Karpas-422 (cell line): ENCODE data around the gene EMX1. TPM values are rescaled to one million over a fixed set of nuclear protein-coding genes. Genes with fewer than 3 reads are reported as not detected.

Source experiments
- DNase-seq: peaks from one replicate; pipeline ENCODE4 v3.0.0-alpha.2; 2015
- H2AFZ ChIP-seq: fragments of 200-600 bp; sonication (generic); 2 replicates; pipeline ENCODE4 v1.6.1; 2014; ENCODE audit warnings: antibody characterized with exemption, low read length, mixed read lengths
- H3K27ac ChIP-seq: fragments of 200-600 bp; sonication (generic); 2 replicates; pipeline ENCODE4 v1.5.1; 2014; ENCODE audit warnings: mild to moderate bottlenecking, low read length, moderate library complexity
- H3K27me3 ChIP-seq: fragments of 200-600 bp; sonication (generic); 2 replicates; pipeline ENCODE4 v1.6.1; 2014; ENCODE audit warnings: low read length, mixed read lengths
- H3K36me3 ChIP-seq: fragments of 200-600 bp; sonication (generic); 2 replicates; pipeline ENCODE4 v1.6.1; 2014; ENCODE audit warnings: low read length, mixed read lengths; ENCODE audit not compliant: insufficient read depth
- H3K4me1 ChIP-seq: fragments of 200-600 bp; sonication (generic); 2 replicates; pipeline ENCODE4 v1.6.1; 2014; ENCODE audit warnings: mild to moderate bottlenecking, low read length, mixed read lengths
- H3K4me2 ChIP-seq: fragments of 200-600 bp; sonication (generic); 2 replicates; pipeline ENCODE4 v1.6.1; 2014; ENCODE audit warnings: low read length, low read depth, mild to moderate bottlenecking; ENCODE audit not compliant: poor library complexity, severe bottlenecking
- H3K4me3 ChIP-seq: fragments of 200-600 bp; sonication (generic); 2 replicates; pipeline ENCODE4 v1.5.1; 2014; ENCODE audit warnings: mild to moderate bottlenecking, antibody characterized with exemption, low read length, mixed read lengths
- H3K79me2 ChIP-seq: fragments of 200-600 bp; sonication (generic); 2 replicates; pipeline ENCODE4 v1.6.1; 2014; ENCODE audit warnings: mild to moderate bottlenecking, low read length, mixed read lengths
- H3K9ac ChIP-seq: fragments of 200-600 bp; sonication (generic); 2 replicates; pipeline ENCODE4 v1.6.0; 2014; ENCODE audit warnings: low read length
- H3K9me2 ChIP-seq: fragments of 200-600 bp; sonication (generic), shearing (Covaris generic); replicated peaks from 2 replicates; pipeline ENCODE4 v1.6.0; 2014; ENCODE audit warnings: mild to moderate bottlenecking, low read length, moderate library complexity; ENCODE audit not compliant: insufficient read depth
- H3K9me3 ChIP-seq: fragments of 300-700, 200-600 bp; sonication (generic); 2 replicates; pipeline ENCODE4 v1.6.1; 2014; ENCODE audit warnings: low read length, mixed read lengths
- H4K20me1 ChIP-seq: fragments of 200-600 bp; sonication (generic); 2 replicates; pipeline ENCODE4 v1.6.1; 2014; ENCODE audit warnings: mild to moderate bottlenecking, antibody characterized with exemption, low read length, low read depth; ENCODE audit not compliant: insufficient read depth
- total RNA-seq: library from RNA; depleted of rRNA; stranded (reverse); fragments of >200 nt; shearing (Covaris generic); gene quantifications from 2 replicates; pipeline ENCODE4 v1.2.3, GENCODE V29; 2014; ENCODE audit warnings: low replicate concordance

The EMX1 gene
- total RNA-seq, 1 experiment from 2014 or later, result not detected

- H3K9me2 ChIP-seq, result no peaks in the 10 kb centered on the region
- H3K36me3 ChIP-seq, result no peaks in the 10 kb centered on the region
- H3K27ac ChIP-seq, result no peak overlapping the region
- H3K4me3 ChIP-seq, result no peak overlapping the region
- H3K79me2 ChIP-seq, result no peaks in the 10 kb centered on the region
- H3K4me2 ChIP-seq, result no peak overlapping the region
- H3K9me3 ChIP-seq, result no peaks in the 10 kb centered on the region
- H3K4me1 ChIP-seq, result no peaks in the 10 kb centered on the region
- no peaks in the 10 kb centered on the region for H4K20me1 ChIP-seq
- no peak for DNase-seq
- H2AFZ ChIP-seq, result no peak overlapping the region
- H3K9ac ChIP-seq, result no peak overlapping the region
- H3K27me3 ChIP-seq, result no peaks in the 10 kb centered on the region
Measured at GRCh38 chr2:72925328-72925943, 8.1 kb downstream of the EMX1 start.

DNA sequence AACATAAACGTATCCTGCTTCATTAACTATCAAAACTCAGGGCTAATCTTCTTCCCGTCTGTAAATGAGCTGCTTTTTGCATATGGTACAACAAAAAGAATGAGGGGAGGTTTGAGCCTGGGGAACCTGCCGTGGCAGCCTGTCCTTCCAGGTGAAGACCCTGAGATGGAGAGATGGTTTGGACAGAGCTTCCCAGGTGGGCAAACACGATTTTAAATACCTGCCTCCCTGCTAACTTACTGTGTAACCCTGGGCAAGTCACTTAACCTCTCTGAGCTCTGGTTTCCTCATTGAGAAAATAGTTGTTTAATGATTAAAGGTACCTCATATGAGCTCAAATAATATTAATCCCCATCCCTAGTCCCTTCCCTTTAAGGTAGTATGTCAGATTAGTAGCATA is 9.0 kb downstream of the EMX1 start:
- Histone ChIP-seq H3K9ac (no peak overlapping the region), H3K27me3 (no peaks in the 10 kb centered on the region), H3K36me3 (no peaks in the 10 kb centered on the region), H3K9me3 (no peaks in the 10 kb centered on the region), H3K9me2 (no peaks in the 10 kb centered on the region), H3K4me3 (no peak overlapping the region), H2AFZ (no peak overlapping the region), H3K4me1 (no peaks in the 10 kb centered on the region), H3K27ac (no peak overlapping the region), H3K79me2 (no peaks in the 10 kb centered on the region), H4K20me1 (no peaks in the 10 kb centered on the region), H3K4me2 (no peak overlapping the region)
- no peak for DNase-seq

GRCh38 chr2:72926811-72927465 is 9.6 kb downstream of the EMX1 start:
- no peak overlapping the region for H3K4me3 ChIP-seq
- no peaks in the 10 kb centered on the region for H3K27me3 ChIP-seq
- no peak overlapping the region for H3K27ac ChIP-seq
- no peak overlapping the region for H3K4me2 ChIP-seq
- H3K9ac ChIP-seq, result no peak overlapping the region
- no peaks in the 10 kb centered on the region for H3K4me1 ChIP-seq
- no peaks in the 10 kb centered on the region for H3K36me3 ChIP-seq
- DNase-seq, result no peak
- H4K20me1 ChIP-seq, result no peaks in the 10 kb centered on the region
- no peaks in the 10 kb centered on the region for H3K9me3 ChIP-seq
- H3K9me2 ChIP-seq, result no peaks in the 10 kb centered on the region
- H2AFZ ChIP-seq, result no peak overlapping the region
- H3K79me2 ChIP-seq, result no peaks in the 10 kb centered on the region

DNA sequence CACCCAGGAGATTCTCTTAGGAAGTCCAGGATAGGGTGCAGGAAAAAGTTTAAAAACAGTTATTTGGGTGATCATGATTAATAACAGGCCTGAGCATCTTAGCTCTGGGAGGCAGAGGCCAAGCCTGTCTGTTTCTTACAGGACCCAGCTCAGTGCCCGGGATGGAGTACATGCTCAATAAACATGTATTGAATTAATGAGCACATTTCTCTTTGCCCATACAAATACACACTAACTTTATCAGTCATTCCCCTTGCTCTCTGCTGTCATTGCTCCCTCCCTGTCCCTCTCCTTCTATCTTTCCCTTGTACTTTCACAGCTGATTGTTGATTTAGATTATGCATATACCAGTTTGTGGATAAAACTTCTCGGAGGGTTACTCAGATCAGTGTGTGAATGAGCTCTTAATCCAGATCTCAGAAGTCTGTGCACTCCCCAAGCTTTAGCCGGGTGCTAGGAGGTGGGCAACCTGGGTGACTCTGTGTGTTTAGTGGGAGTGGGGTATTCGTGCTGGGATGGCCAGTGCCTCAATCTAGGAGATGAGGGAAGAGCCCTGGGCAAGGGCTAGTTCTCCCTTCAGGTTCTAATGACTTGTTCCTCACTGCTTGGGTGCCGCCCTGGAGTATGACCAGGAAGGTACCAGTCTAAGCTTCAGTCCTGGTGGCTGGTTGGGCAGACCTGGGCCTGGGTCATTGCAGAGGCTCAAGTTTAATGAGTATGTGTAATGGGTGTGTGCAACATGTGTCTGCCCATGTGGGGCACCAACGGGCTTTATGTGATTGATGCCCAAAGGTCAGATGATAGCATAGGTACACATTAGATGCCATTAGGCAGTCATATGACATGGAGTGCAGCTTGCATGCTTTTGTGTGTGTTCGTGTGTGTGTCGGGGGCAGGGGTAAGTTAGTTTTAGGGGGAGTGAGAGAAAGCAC is 10.6 kb downstream of the EMX1 start:
- DNase-seq, result no peak
- Histone ChIP-seq H3K4me3 (no peak overlapping the region), H3K79me2 (no peaks in the 10 kb centered on the region), H3K36me3 (no peaks in the 10 kb centered on the region), H3K9me2 (no peaks in the 10 kb centered on the region), H4K20me1 (no peaks in the 10 kb centered on the region), H3K27me3 (no peaks in the 10 kb centered on the region), H3K9me3 (no peaks in the 10 kb centered on the region), H3K4me1 (no peaks in the 10 kb centered on the region), H3K27ac (no peak overlapping the region), H3K4me2 (no peak overlapping the region), H3K9ac (no peak overlapping the region), H2AFZ (no peak overlapping the region)

DNA sequence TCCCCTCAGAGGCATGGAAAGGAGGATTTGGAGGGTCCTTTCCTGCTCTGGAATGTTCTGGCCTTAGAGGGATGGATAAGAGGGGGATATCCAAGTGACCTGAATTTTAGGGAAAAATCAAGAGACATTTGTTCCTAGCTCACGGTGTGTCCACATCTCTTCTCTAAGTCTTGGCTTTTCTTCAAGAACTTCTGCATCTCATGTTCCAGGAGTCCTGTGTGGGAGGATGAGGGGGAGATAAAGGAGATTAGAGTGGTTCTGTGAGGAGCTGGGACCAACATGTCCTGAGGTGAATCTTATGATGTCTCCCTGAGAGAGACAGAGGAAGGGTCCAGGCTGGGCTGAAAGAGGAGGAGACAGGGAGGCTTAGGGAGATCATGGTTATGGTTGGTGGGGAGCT is 11.7 kb downstream of the EMX1 start:
- Histone ChIP-seq H3K27ac (no peak overlapping the region), H4K20me1 (no peaks in the 10 kb centered on the region), H3K9me3 (no peaks in the 10 kb centered on the region), H3K27me3 (no peaks in the 10 kb centered on the region), H3K4me3 (no peak overlapping the region), H2AFZ (no peak overlapping the region), H3K4me1 (no peaks in the 10 kb centered on the region), H3K79me2 (no peaks in the 10 kb centered on the region), H3K4me2 (no peak overlapping the region), H3K9ac (no peak overlapping the region), H3K9me2 (no peaks in the 10 kb centered on the region), H3K36me3 (no peaks in the 10 kb centered on the region)
- DNase-seq, result no peak

DNA sequence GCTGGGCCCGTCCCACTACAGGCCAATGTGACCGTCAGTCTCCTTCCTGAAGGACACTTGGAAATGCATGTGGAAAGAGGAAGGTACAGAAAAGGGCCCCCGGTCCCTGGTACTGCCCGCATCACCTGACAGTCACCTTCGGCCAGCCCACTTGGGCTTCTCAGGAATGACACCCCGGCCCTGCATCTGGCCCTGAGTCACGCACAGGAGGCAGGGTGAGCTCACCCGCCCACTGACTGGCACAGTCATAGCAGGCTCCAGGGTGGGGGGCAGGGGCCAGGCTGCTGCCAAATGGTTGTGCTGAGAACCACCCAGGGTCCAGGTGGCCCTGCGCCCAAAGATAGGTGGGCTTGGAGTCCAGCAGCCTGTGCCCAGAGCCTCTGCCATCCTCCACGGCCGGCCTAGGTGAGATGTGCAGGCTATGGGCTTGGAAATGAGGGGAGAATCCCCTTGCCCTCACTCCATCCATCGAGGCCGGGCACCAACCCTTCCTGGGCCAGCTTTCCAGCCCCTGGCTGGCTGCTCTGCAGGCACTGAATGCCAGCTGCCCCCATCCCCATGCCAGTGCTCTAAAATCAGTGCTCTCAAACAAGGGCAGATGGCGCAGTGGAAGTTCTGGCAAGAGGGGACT is 14.1 kb downstream of the EMX1 start:
- no peak overlapping the region for H3K9ac ChIP-seq
- H2AFZ ChIP-seq, result no peak overlapping the region
- no peaks in the 10 kb centered on the region for H3K4me1 ChIP-seq
- H3K9me3 ChIP-seq, result no peaks in the 10 kb centered on the region
- H3K4me3 ChIP-seq, result no peak overlapping the region
- DNase-seq, result no peak
- H3K9me2 ChIP-seq, result no peaks in the 10 kb centered on the region
- H3K4me2 ChIP-seq, result no peak overlapping the region
- no peak overlapping the region for H3K27ac ChIP-seq
- no peaks in the 10 kb centered on the region for H3K79me2 ChIP-seq
- H3K27me3 ChIP-seq, result no peaks in the 10 kb centered on the region
- no peaks in the 10 kb centered on the region for H3K36me3 ChIP-seq
- H4K20me1 ChIP-seq, result no peaks in the 10 kb centered on the region

GRCh38 chr2:72932045-72932740 is 14.9 kb downstream of the EMX1 start:
- H3K27me3 ChIP-seq, result no peaks in the 10 kb centered on the region
- H3K9ac ChIP-seq, result no peak overlapping the region

More at GRCh38 chr2:72932045-72932740, 14.9 kb downstream of the EMX1 start:
- Histone ChIP-seq H3K4me2 (no peak overlapping the region), H3K4me3 (no peak overlapping the region), H4K20me1 (no peaks in the 10 kb centered on the region), H3K36me3 (no peaks in the 10 kb centered on the region), H3K4me1 (no peaks in the 10 kb centered on the region), H2AFZ (no peak overlapping the region), H3K9me2 (no peaks in the 10 kb centered on the region), H3K9me3 (no peaks in the 10 kb centered on the region), H3K79me2 (no peaks in the 10 kb centered on the region), H3K27ac (no peak overlapping the region)
- no peak for DNase-seq
